ENCODE measurements around the gene ASCC2. TPM values are rescaled to one million over a fixed set of nuclear protein-coding genes. Genes with fewer than 3 reads are reported as not detected.

The ASCC2 gene
- total RNA-seq, 2 experiments from 2014 or later = 84.4 to 90.2 TPM

DNA sequence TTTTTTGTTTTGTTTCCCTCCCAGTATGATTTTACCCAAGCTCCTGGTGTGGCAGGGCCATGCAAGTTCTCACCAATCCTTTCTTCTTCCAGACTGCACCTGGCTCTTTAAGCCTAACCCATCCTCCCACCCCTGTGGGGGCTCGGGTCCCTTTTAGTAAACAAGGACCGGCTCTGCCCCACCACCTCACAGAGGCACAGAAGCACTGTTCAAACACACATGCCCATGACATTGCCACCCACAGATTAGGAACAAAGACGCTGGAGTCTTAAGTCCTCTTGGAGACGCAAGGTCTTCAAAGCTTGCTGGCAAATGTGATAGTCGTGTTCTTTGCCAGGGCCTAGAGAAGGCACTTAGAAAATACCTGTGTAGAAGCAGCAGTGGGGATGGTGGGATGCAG, 52.0 kb downstream of the ASCC2 start:
- CTCF ChIA-PET = no interaction called here
- Mint-ChIP-seq H3K27ac (no peak overlapping the region), H3K27me3 (no peaks in the 10 kb centered on the region), H3K36me3 (peaks cover 7% of the 10 kb centered on the region), H3K4me3 (no peak overlapping the region), H3K4me1 (no peaks in the 10 kb centered on the region), H3K9me3 (ENCODE audit: low read depth) (no peaks in the 10 kb centered on the region)
- no peak for DNase-seq
- no peak for ATAC-seq

DNA sequence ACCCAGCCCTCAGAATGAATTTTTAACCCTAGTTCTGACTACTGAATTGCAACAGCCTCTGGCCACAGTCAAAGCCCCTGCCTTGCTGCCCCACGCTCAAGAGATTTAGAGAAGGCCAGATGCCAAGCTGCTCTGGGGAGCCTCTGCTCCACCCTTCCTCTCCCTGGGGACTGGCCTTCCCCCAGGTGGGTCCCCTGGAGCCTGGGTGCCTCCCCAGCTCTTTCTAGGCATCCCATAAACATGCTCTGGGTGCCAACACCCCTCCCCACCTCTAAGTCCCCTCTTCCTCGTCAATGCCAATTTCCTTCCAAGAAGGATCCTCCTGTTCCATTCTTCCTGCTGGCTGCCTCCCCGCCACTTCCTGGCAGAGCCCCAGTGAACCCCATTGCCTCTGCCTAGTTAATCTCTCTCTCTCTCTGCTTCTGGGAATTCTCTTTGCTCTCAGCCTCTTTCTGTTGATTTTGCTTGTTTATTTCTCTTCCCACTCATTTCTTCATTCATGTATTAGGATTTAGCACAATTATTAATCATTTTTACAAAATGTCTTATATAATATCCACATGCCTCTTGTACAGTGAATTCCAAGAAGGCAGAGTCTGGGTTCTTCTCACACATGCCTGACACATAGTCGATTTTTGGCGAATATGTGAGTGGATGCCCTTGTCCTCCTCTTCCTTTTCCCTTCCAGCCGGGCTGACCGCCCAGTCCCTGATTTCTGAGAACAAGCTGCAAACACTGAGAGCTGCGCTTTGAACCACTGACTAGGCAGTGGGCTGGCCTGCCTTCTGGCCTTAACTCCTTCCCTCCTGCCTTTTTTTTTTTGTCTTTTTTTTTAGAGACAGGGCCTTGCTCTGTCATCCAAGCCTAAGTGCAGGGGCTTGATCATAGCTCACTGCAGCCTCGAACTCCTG, 53.4 kb downstream of the ASCC2 start:
- DNase-seq = no peak
- no peaks in the 10 kb centered on the region for H3K4me1 Mint-ChIP-seq
- H3K36me3 Mint-ChIP-seq = peaks cover 2% of the 10 kb centered on the region
- CTCF ChIA-PET = no interaction called here
- ATAC-seq = no peak
- H3K4me3 Mint-ChIP-seq = no peak overlapping the region
- peak overlapping the region; percentile 4 for H3K27ac Mint-ChIP-seq
- no peaks in the 10 kb centered on the region for H3K9me3 Mint-ChIP-seq (ENCODE audit: low read depth)
- no peaks in the 10 kb centered on the region for H3K27me3 Mint-ChIP-seq

GRCh38 chr22:29782061-29782845, 55.8 kb downstream of the ASCC2 start:
- Mint-ChIP-seq H3K9me3 (ENCODE audit: low read depth) (no peaks in the 10 kb centered on the region), H3K36me3 (no peaks in the 10 kb centered on the region), H3K4me3 (no peak overlapping the region), H3K27ac (no peak overlapping the region), H3K4me1 (no peaks in the 10 kb centered on the region), H3K27me3 (no peaks in the 10 kb centered on the region)
- ATAC-seq = no peak
- DNase-seq = no peak
- CTCF ChIA-PET = interaction anchor here (0.5 kb wide), 1 partner anchor 791 kb away, joined by 3 read pairs; no protein-coding TSS in a partner anchor

DNA sequence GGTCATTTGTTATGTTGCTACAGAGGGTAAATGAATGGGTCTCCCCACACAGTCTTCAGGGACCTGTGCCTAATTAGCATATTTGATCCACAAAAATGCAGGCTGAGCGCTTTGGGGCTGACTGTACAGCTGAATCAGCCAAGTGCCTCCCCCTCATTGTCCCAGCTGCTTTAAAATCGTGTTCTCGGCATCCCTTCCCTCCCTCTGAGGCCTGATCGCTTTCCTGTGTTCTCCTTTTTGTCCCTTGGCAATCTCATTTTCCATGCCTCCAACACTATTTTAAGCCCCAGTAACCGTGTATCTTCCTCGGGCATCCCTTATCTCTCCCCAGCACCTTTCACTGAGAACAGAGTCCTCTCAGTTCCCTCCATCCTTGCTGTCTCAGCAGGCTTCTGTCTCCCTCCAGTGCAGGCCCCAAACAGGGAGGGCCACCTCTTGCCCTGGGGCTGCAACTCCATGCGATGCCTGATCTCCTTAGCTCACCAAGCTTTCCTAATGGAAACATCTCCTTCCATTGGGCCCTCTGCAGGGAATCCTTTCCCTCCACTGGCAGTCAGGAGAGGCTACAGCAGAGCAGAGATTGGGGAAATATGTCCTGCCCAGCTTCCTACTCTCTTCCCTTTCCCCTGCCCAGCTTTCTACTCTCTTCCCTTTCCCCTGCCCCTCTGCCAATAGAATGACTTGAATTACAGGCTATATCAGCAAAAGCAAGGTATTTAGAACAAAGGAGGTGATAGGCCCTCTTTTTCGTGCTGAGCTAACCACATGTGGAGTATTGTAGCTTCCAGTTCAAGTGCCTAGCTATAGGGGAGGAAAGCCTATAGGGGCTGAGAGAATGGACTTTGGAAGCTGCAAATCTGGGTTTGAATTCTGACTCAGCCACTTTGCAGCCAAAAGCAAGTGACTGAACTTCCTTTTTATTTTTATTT, 57.1 kb downstream of the ASCC2 start:
- no peak overlapping the region for H3K27ac Mint-ChIP-seq
- H3K27me3 Mint-ChIP-seq = no peaks in the 10 kb centered on the region
- CTCF ChIA-PET = no interaction called here
- ATAC-seq (no peak), DNase-seq (no peak)
- H3K4me3 Mint-ChIP-seq = no peak overlapping the region
- no peaks in the 10 kb centered on the region for H3K9me3 Mint-ChIP-seq (ENCODE audit: low read depth)
- no peaks in the 10 kb centered on the region for H3K4me1 Mint-ChIP-seq
- no peaks in the 10 kb centered on the region for H3K36me3 Mint-ChIP-seq

GRCh38 chr22:29780220-29780619, 57.9 kb downstream of the ASCC2 start:
- Mint-ChIP-seq H3K4me3 (no peak overlapping the region), H3K27ac (no peak overlapping the region), H3K9me3 (ENCODE audit: low read depth) (no peaks in the 10 kb centered on the region), H3K27me3 (no peaks in the 10 kb centered on the region), H3K36me3 (no peaks in the 10 kb centered on the region), H3K4me1 (no peaks in the 10 kb centered on the region)
- CTCF ChIA-PET = no interaction called here
- ATAC-seq (no peak), DNase-seq (no peak)

GRCh38 chr22:29773233-29773632, 64.8 kb downstream of the ASCC2 start:
- no peak for DNase-seq
- CTCF ChIA-PET = interaction anchor here (1.1 to 1.7 kb wide), 2 partner anchors 18 to 235 kb away, joined by 3 to 5 read pairs; no protein-coding TSS in a partner anchor
- Mint-ChIP-seq H3K4me3 (no peak overlapping the region), H3K9me3 (ENCODE audit: low read depth) (no peaks in the 10 kb centered on the region), H3K27ac (no peak overlapping the region), H3K4me1 (peaks cover 8% of the 10 kb centered on the region), H3K27me3 (no peaks in the 10 kb centered on the region), H3K36me3 (peaks cover 21% of the 10 kb centered on the region)
- ATAC-seq = no peak

- Mint-ChIP-seq H3K27ac (no peak overlapping the region), H3K27me3 (no peaks in the 10 kb centered on the region), H3K4me1 (peaks cover 13% of the 10 kb centered on the region), H3K4me3 (no peak overlapping the region), H3K36me3 (peaks cover 24% of the 10 kb centered on the region), H3K9me3 (ENCODE audit: low read depth) (no peaks in the 10 kb centered on the region)
- DNase-seq = no peak
- ATAC-seq = no peak
- CTCF ChIA-PET = interaction anchor here (0.6 to 1.7 kb wide), 3 partner anchors 17 to 236 kb away, joined by 3 to 5 read pairs (median 3); no protein-coding TSS in a partner anchor
These were observed 65.9 kb downstream of the ASCC2 start for GRCh38 chr22:29772170-29772641.

DNA sequence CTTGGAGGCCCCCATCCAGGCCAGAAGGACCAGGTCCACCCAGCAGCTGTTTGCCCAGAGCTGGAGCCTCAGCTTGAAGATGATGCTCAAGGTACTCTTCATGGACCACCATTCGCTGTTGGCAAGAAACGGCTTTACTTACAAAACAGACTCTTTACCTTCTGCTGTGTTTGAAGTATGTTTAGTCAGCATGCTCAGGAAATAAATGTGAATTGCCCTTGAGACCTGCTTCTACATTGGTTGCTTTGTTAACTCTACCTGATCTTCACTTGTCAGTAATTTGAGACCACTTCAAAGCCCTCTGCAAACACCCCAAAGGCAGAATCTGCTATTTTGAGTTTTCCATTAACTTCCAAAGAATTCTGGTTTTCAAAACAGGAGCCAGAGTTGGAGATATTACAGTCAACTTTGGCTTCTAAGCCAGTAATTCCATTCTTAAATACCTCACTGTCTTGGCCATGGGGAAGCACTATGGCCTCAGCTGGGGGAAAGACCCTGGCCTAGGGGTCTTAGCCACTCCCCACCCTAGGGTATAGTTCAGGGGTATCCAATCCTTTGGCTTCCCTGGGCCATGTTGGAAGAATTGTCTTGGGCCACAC, 68.3 kb downstream of the ASCC2 start:
- Mint-ChIP-seq H3K27me3 (no peaks in the 10 kb centered on the region), H3K9me3 (ENCODE audit: low read depth) (no peaks in the 10 kb centered on the region), H3K27ac (no peak overlapping the region), H3K36me3 (peaks cover 24% of the 10 kb centered on the region), H3K4me1 (peaks cover 23% of the 10 kb centered on the region), H3K4me3 (no peak overlapping the region)
- CTCF ChIA-PET = interaction anchor here (0.8 to 1.0 kb wide), 2 partner anchors 18 to 235 kb away, joined by 3 read pairs; no protein-coding TSS in a partner anchor
- no peak for ATAC-seq
- no peak for DNase-seq

GRCh38 chr22:29768052-29768693, 69.9 kb downstream of the ASCC2 start:
- no peaks in the 10 kb centered on the region for H3K9me3 Mint-ChIP-seq (ENCODE audit: low read depth)
- peaks cover 29% of the 10 kb centered on the region for H3K4me1 Mint-ChIP-seq
- no peaks in the 10 kb centered on the region for H3K27me3 Mint-ChIP-seq
- H3K27ac Mint-ChIP-seq = peak overlapping the region; percentile 88
- CTCF ChIA-PET = interaction anchor here (0.7 kb wide), 1 partner anchor 86 kb away, joined by 3 read pairs; no protein-coding TSS in a partner anchor
- peaks cover 24% of the 10 kb centered on the region for H3K36me3 Mint-ChIP-seq
- peak overlapping the region; percentile 94 for H3K4me3 Mint-ChIP-seq
- ATAC-seq = no peak
- DNase-seq = no peak

DNA sequence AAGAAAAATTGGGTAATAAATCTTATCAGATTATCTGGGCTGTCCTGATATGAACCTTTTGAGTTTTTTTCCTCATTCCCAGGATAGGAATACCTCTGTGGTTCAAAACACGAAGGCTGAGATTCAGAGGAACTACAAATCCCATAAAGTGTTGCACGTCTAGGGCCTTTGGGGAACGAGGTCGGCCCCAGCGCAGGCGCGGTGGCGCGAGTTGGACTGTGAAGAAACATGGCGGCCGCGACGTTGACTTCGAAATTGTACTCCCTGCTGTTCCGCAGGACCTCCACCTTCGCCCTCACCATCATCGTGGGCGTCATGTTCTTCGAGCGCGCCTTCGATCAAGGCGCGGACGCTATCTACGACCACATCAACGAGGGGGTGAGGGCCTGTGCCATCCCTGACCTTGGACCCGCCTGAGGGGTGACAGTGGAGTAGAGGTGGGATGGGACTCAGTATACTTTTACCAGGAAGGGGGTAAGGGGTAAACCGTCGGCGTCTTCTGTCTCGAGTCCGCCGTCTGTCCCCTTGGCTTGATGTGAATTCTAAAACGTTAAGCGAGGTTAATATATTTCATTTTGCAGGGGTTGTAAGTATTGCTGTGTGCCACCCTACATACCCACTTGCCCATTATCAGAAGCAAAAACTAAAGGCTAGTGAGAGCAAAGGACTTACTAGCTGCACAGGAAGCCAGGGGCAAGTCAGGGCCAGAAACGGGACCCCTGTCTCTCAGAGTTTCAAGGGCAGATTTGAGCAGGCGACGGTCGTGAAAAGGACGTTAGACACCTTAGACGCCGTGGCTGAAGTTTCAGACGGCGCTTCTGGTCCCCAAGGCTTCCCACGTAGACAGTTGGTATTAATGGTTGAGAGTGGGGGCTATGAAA, 70.7 kb downstream of the ASCC2 start, which contains the start of gene UQCR10:
TSS of gene UQCR10 (plus strand) at position 199 of the 881 bp plus-strand sequence. CDS start at position 229, 30 bp downstream.
- Mint-ChIP-seq H3K36me3 (peaks cover 24% of the 10 kb centered on the region), H3K9me3 (ENCODE audit: low read depth) (no peaks in the 10 kb centered on the region), H3K4me3 (peak within 1 kb of the TSS; percentile 94), H3K4me1 (peaks cover 29% of the 10 kb centered on the region), H3K27ac (peak within 1 kb of the TSS; percentile 88), H3K27me3 (no peaks in the 10 kb centered on the region)
- peak; percentile 85 for ATAC-seq
- CTCF ChIA-PET = interaction anchor here (0.5 kb wide), 1 partner anchor 117 kb away, joined by 3 read pairs; no protein-coding TSS in a partner anchor
- DNase-seq = peak; percentile 95

DNA sequence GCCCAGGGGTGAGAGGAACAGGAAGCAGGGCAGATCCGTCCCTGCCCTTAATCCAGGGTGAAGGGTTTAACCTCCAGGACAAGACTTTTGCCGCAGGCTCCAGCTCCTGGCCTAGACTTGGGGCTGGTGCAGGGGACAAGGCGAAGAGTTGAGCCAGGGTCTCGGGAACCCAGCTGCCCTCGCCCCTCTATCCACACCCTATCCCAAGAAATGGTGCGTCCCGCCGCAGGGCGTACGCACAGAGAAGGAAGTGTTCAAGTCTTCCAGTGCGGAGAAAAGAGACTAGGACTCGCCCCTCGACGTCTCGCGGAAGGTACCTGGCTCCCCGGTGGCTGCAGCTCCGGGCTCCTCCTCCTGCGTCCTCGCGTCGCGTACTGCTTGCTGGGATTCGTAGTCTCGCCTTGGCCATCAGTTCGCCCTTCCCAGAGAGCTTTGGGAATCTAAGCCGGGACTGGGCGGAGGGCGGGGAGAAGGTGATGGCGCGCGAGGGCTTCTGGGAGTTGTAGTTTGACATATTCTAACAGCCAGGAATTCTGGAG, 71.4 kb downstream of the ASCC2 start, which contains the start of gene ZMAT5:
TSS of gene ZMAT5 (minus strand) at position 376 of the 539 bp plus-strand sequence. CDS start 18,463 bp downstream, outside the sequence.
- peak; percentile 95 for ATAC-seq
- H3K36me3 Mint-ChIP-seq = peaks cover 24% of the 10 kb centered on the region

More for the DNA sequence above, 71.4 kb downstream of the ASCC2 start, which contains the start of gene ZMAT5:
- Mint-ChIP-seq H3K27me3 (no peaks in the 10 kb centered on the region), H3K27ac (peak within 1 kb of the TSS; percentile 88), H3K4me1 (peaks cover 29% of the 10 kb centered on the region), H3K9me3 (ENCODE audit: low read depth) (no peaks in the 10 kb centered on the region), H3K4me3 (peak within 1 kb of the TSS; percentile 94)
- CTCF ChIA-PET = interaction anchor here (0.5 to 1.1 kb wide), 2 partner anchors 117 to 141 kb away, joined by 3 read pairs; no protein-coding TSS in a partner anchor
- DNase-seq = peak; percentile 97

All from activated CD8-positive, alpha-beta memory T cell treated with anti-CD3 and anti-CD28 coated beads, Interleukin-2, amount 10 ng/mL, durations not matched to agents 7 days and 5 days (primary cell).